HCT116 (cell line): Measurements from ENCODE around the gene BTD.

Source experiments
- EZH2 ChIP-seq: fragments of 200-600 bp; sonication (generic); IDR thresholded peaks from 2 replicates; pipeline ENCODE4 v1.6.1; 2017; ENCODE audit warnings: antibody characterized with exemption, mixed run types
- EZH2phosphoT487 ChIP-seq: fragments of 200-600 bp; IDR thresholded peaks from 2 replicates; pipeline ENCODE4 v1.6.1; 2018; ENCODE audit warnings: antibody characterized with exemption, borderline replicate concordance
- POLR2A ChIP-seq: IDR thresholded peaks from 2 replicates; pipeline ENCODE4 v1.7.0; 2011; ENCODE audit warnings: borderline replicate concordance; ENCODE audit not compliant: insufficient read depth, insufficient read length; ENCODE audit errors: extremely low read depth
- POLR2AphosphoS5 ChIP-seq: IDR thresholded peaks from 2 replicates; pipeline ENCODE4 v1.6.1; 2011; ENCODE audit warnings: mild to moderate bottlenecking, low read depth, low read length, moderate library complexity
- REST ChIP-seq: IDR thresholded peaks from 2 replicates; pipeline ENCODE4 v1.6.1; 2012; ENCODE audit warnings: low read depth
- SP1 ChIP-seq: IDR thresholded peaks from 2 replicates; pipeline ENCODE4 v1.6.1; 2012; ENCODE audit warnings: low read depth
- ZNF274 ChIP-seq: fragments of 200-500 bp; sonication (Bioruptor generic); IDR thresholded peaks from 2 replicates; pipeline ENCODE4 v1.6.1; 2014; ENCODE audit warnings: mild to moderate bottlenecking, low read depth, low read length, inconsistent platforms
- TF ChIP-seq, protein P1 (sequence below), 3 experiments: fragments of 200-600 bp in 1 of 3; sonication (generic) in 1 of 3; IDR thresholded peaks in 2 of 3; conservative IDR thresholded peaks in 1 of 3; 2 replicates each; pipeline ENCODE4 v1.5.1; 2012 to 2017; ENCODE audit warnings: low read depth in 2 of 3, low read length in 2 of 3, antibody characterized with exemption in 1 of 3, borderline replicate concordance in 1 of 3, control low read depth in 1 of 3, mild to moderate bottlenecking in 1 of 3, mixed read lengths in 1 of 3, mixed run types in 1 of 3, moderate library complexity in 1 of 3; ENCODE audit not compliant: insufficient read depth in 1 of 3

DNA sequence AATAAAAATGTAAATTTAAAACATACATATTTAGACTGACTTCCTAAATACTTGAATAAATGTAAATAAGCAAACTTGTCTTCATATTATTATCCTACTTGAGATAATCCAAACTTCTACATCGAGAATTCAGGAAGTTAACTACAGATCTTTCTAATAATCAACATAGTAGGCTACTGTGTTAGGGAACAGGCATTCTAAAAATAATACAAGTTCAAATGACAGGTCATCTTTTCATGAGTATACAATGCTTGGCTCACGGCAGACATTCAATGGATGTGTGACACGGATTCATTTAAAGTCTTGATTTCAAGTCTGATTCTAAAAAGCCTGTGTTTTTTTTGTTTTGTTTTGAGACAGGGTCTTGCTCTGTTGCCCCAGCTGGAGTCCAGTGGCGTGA, 88.7 kb downstream of the BTD start:
- TF ChIP-seq EZH2, result no peak
- TF ChIP-seq ZNF274, result no peak
- no peak for TF ChIP-seq SP1
- TF ChIP-seq POLR2A, result no peak
- no peak for TF ChIP-seq EZH2phosphoT487
- TF ChIP-seq, protein P1, sequence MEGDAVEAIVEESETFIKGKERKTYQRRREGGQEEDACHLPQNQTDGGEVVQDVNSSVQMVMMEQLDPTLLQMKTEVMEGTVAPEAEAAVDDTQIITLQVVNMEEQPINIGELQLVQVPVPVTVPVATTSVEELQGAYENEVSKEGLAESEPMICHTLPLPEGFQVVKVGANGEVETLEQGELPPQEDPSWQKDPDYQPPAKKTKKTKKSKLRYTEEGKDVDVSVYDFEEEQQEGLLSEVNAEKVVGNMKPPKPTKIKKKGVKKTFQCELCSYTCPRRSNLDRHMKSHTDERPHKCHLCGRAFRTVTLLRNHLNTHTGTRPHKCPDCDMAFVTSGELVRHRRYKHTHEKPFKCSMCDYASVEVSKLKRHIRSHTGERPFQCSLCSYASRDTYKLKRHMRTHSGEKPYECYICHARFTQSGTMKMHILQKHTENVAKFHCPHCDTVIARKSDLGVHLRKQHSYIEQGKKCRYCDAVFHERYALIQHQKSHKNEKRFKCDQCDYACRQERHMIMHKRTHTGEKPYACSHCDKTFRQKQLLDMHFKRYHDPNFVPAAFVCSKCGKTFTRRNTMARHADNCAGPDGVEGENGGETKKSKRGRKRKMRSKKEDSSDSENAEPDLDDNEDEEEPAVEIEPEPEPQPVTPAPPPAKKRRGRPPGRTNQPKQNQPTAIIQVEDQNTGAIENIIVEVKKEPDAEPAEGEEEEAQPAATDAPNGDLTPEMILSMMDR (IDR thresholded peaks at IDR 0.05 in 2 of 3, conservative IDR thresholded peaks at IDR 0.05 in 1 of 3; ENCODE audit: borderline replicate concordance in 1 of 3, insufficient read depth in 1 of 3, low read depth in 2 of 3, low read length in 2 of 3), result no peak
- no peak for TF ChIP-seq REST
- no peak for TF ChIP-seq POLR2AphosphoS5
